ENCODE data around the gene LRP4.

Gene LRP4

DNA sequence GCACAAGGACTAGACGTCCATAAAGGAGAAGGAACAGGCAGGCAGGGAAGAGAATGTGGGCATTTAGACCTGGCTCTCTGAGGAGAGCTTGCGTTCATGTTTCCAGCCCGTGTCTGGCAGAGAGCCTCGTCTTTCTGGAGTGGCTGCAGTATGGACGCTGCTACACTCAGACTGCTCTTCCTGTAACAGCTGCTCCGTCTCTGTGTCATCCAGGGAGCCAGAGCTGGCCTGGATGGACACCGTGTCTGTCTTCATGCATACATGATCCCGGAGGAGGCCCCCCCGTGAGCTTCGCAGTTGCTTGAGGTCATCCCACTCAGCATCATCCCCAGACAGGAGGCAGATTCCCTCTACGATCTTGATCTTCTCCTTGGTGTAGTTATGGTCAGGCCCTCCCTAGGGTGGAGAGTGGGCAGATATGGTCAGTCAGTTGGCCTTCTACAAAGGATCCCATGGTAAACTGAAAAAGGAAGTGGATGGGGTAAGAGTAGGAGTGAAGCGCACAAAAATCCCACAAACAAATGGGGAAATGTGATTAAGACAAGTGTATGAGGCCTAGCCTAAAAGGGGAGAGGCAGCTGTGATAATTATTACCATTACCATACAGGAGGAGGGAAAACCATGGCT lies 59.3 kb downstream of the LRP4 start:
- no peak for ATAC-seq
- TF ChIP-seq, protein P1, sequence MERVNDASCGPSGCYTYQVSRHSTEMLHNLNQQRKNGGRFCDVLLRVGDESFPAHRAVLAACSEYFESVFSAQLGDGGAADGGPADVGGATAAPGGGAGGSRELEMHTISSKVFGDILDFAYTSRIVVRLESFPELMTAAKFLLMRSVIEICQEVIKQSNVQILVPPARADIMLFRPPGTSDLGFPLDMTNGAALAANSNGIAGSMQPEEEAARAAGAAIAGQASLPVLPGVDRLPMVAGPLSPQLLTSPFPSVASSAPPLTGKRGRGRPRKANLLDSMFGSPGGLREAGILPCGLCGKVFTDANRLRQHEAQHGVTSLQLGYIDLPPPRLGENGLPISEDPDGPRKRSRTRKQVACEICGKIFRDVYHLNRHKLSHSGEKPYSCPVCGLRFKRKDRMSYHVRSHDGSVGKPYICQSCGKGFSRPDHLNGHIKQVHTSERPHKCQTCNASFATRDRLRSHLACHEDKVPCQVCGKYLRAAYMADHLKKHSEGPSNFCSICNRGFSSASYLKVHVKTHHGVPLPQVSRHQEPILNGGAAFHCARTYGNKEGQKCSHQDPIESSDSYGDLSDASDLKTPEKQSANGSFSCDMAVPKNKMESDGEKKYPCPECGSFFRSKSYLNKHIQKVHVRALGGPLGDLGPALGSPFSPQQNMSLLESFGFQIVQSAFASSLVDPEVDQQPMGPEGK (CRISPR knock-in tag; IDR thresholded peaks at IDR 0.05; ENCODE audit: borderline replicate concordance): no peak
- TF ChIP-seq CSDC2 (CRISPR knock-in tag; IDR thresholded peaks at IDR 0.05): no peak
- TF ChIP-seq TOX (CRISPR knock-in tag; IDR thresholded peaks at IDR 0.05; ENCODE audit: borderline replicate concordance): no peak
- TF ChIP-seq ZFP30 (CRISPR knock-in tag; IDR thresholded peaks at IDR 0.05): no peak
- no peak for TF ChIP-seq ZNF70 (CRISPR knock-in tag; IDR thresholded peaks at IDR 0.05)
- no peak for TF ChIP-seq ZNF565 (CRISPR knock-in tag; conservative IDR thresholded peaks at IDR 0.05; ENCODE audit: low read depth)
- TF ChIP-seq, protein P2, sequence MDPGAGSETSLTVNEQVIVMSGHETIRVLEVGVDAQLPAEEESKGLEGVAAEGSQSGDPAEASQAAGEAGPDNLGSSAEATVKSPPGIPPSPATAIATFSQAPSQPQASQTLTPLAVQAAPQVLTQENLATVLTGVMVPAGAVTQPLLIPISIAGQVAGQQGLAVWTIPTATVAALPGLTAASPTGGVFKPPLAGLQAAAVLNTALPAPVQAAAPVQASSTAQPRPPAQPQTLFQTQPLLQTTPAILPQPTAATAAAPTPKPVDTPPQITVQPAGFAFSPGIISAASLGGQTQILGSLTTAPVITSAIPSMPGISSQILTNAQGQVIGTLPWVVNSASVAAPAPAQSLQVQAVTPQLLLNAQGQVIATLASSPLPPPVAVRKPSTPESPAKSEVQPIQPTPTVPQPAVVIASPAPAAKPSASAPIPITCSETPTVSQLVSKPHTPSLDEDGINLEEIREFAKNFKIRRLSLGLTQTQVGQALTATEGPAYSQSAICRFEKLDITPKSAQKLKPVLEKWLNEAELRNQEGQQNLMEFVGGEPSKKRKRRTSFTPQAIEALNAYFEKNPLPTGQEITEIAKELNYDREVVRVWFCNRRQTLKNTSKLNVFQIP (CRISPR knock-in tag; IDR thresholded peaks at IDR 0.05; ENCODE audit: borderline replicate concordance, low read depth): no peak
- TF ChIP-seq RARB (CRISPR knock-in tag; IDR thresholded peaks at IDR 0.05): no peak
- no peak for TF ChIP-seq ARNTL (CRISPR knock-in tag; IDR thresholded peaks at IDR 0.05; ENCODE audit: borderline replicate concordance, low read depth)
- TF ChIP-seq ZFP3 (CRISPR knock-in tag; IDR thresholded peaks at IDR 0.05): no peak
- no peak for TF ChIP-seq ZC3H10 (CRISPR knock-in tag; IDR thresholded peaks at IDR 0.05)
- TF ChIP-seq, protein P3, sequence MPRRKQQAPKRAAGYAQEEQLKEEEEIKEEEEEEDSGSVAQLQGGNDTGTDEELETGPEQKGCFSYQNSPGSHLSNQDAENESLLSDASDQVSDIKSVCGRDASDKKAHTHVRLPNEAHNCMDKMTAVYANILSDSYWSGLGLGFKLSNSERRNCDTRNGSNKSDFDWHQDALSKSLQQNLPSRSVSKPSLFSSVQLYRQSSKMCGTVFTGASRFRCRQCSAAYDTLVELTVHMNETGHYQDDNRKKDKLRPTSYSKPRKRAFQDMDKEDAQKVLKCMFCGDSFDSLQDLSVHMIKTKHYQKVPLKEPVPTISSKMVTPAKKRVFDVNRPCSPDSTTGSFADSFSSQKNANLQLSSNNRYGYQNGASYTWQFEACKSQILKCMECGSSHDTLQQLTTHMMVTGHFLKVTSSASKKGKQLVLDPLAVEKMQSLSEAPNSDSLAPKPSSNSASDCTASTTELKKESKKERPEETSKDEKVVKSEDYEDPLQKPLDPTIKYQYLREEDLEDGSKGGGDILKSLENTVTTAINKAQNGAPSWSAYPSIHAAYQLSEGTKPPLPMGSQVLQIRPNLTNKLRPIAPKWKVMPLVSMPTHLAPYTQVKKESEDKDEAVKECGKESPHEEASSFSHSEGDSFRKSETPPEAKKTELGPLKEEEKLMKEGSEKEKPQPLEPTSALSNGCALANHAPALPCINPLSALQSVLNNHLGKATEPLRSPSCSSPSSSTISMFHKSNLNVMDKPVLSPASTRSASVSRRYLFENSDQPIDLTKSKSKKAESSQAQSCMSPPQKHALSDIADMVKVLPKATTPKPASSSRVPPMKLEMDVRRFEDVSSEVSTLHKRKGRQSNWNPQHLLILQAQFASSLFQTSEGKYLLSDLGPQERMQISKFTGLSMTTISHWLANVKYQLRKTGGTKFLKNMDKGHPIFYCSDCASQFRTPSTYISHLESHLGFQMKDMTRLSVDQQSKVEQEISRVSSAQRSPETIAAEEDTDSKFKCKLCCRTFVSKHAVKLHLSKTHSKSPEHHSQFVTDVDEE (CRISPR knock-in tag; IDR thresholded peaks at IDR 0.05): no peak

DNA sequence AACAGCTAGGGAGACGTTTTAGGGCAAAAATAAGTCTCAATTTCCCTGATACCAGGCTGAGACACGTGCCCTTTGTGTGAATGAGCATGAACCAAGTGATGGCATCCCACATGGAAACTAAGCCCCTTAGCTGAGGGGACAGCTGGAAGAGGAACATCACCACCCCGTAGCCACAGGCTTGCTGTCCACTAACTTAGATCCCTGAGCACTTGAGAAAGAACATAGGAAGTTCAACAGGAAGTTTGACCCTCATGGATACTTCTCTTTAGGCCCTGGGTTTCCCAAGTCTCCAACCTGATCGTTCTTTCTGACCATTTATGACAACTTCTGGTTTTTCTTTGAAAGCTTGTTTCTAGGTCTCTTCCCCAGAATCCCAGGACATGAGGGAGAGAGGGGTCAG lies 60.7 kb downstream of the LRP4 start:
- ATAC-seq: no peak

DNA sequence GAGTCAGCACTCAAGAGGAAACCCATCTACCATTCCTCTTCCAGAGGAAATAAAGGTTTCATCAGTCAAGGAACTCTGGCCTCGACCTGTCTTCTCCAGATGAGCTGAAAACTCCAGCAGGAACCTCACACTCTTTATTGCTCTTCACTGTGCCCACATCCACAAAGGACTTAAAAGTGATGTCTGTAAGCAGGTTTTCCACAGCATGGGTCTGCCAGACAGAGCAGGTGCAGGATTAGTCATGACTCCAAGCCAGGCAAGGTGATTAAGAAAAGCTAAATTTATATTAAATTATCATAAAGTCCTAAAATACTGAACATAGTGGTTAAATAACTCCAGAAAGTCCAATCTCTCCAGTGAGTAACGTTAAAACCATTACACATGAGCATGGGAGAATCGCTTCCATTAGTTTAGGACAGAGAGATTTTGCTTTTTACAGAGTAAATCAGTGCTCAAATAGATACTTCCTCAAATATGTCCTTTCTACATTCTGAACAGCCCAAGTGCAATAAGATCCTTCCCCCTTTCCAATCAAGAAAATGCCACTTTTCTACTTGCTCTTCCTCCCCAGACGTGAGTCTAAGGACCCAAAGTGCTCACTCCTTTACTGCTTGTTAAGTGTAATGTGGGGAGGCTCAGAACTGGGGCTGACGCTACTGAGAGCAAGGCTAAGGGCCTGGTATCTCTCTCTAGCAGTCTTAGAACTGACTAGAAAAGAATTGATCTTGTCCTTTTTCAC lies 61.6 kb downstream of the LRP4 start:
- no peak for ATAC-seq
- TF ChIP-seq OSR1 (CRISPR knock-in tag; IDR thresholded peaks at IDR 0.05): no peak
- TF ChIP-seq, protein P2 (CRISPR knock-in tag; IDR thresholded peaks at IDR 0.05; ENCODE audit: borderline replicate concordance, low read depth): no peak
- no peak for TF ChIP-seq ZFP3 (CRISPR knock-in tag; IDR thresholded peaks at IDR 0.05)
- TF ChIP-seq ARNTL (CRISPR knock-in tag; IDR thresholded peaks at IDR 0.05; ENCODE audit: borderline replicate concordance, low read depth): no peak
- no peak for TF ChIP-seq TOX (CRISPR knock-in tag; IDR thresholded peaks at IDR 0.05; ENCODE audit: borderline replicate concordance)
- TF ChIP-seq, protein P1 (CRISPR knock-in tag; IDR thresholded peaks at IDR 0.05; ENCODE audit: borderline replicate concordance): no peak
- no peak for TF ChIP-seq ZNF8 (CRISPR knock-in tag; IDR thresholded peaks at IDR 0.05)
- no peak for TF ChIP-seq TCF4 (CRISPR knock-in tag; IDR thresholded peaks at IDR 0.05; ENCODE audit: borderline replicate concordance)
- no peak for TF ChIP-seq ZNF565 (CRISPR knock-in tag; conservative IDR thresholded peaks at IDR 0.05; ENCODE audit: low read depth)
- TF ChIP-seq, protein P4, sequence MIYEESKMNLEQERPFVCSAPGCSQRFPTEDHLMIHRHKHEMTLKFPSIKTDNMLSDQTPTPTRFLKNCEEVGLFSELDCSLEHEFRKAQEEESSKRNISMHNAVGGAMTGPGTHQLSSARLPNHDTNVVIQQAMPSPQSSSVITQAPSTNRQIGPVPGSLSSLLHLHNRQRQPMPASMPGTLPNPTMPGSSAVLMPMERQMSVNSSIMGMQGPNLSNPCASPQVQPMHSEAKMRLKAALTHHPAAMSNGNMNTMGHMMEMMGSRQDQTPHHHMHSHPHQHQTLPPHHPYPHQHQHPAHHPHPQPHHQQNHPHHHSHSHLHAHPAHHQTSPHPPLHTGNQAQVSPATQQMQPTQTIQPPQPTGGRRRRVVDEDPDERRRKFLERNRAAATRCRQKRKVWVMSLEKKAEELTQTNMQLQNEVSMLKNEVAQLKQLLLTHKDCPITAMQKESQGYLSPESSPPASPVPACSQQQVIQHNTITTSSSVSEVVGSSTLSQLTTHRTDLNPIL (CRISPR knock-in tag; IDR thresholded peaks at IDR 0.05; ENCODE audit: low read depth): no peak
- TF ChIP-seq ZC3H10 (CRISPR knock-in tag; IDR thresholded peaks at IDR 0.05): no peak
- no peak for TF ChIP-seq GLIS3 (CRISPR knock-in tag; IDR thresholded peaks at IDR 0.05)
- no peak for TF ChIP-seq ESRRG (CRISPR knock-in tag; IDR thresholded peaks at IDR 0.05)

More for the DNA sequence above, 60.7 kb downstream of the LRP4 start:
- TF ChIP-seq ZNF565 (CRISPR knock-in tag; conservative IDR thresholded peaks at IDR 0.05; ENCODE audit: low read depth) (no peak), TOX (CRISPR knock-in tag; IDR thresholded peaks at IDR 0.05; ENCODE audit: borderline replicate concordance) (no peak), ZFP30 (CRISPR knock-in tag; IDR thresholded peaks at IDR 0.05) (no peak), SNAI2 (CRISPR knock-in tag; IDR thresholded peaks at IDR 0.05) (no peak), TCF4 (CRISPR knock-in tag; IDR thresholded peaks at IDR 0.05; ENCODE audit: borderline replicate concordance) (no peak), ZNF8 (CRISPR knock-in tag; IDR thresholded peaks at IDR 0.05) (no peak), ZNF70 (CRISPR knock-in tag; IDR thresholded peaks at IDR 0.05) (no peak)
- TF ChIP-seq, protein P5, sequence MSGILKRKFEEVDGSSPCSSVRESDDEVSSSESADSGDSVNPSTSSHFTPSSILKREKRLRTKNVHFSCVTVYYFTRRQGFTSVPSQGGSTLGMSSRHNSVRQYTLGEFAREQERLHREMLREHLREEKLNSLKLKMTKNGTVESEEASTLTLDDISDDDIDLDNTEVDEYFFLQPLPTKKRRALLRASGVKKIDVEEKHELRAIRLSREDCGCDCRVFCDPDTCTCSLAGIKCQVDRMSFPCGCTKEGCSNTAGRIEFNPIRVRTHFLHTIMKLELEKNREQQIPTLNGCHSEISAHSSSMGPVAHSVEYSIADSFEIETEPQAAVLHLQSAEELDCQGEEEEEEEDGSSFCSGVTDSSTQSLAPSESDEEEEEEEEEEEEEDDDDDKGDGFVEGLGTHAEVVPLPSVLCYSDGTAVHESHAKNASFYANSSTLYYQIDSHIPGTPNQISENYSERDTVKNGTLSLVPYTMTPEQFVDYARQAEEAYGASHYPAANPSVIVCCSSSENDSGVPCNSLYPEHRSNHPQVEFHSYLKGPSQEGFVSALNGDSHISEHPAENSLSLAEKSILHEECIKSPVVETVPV (CRISPR knock-in tag; IDR thresholded peaks at IDR 0.05): no peak
